ENCODE measurements around the gene P4HA2.

Gene P4HA2

DNA sequence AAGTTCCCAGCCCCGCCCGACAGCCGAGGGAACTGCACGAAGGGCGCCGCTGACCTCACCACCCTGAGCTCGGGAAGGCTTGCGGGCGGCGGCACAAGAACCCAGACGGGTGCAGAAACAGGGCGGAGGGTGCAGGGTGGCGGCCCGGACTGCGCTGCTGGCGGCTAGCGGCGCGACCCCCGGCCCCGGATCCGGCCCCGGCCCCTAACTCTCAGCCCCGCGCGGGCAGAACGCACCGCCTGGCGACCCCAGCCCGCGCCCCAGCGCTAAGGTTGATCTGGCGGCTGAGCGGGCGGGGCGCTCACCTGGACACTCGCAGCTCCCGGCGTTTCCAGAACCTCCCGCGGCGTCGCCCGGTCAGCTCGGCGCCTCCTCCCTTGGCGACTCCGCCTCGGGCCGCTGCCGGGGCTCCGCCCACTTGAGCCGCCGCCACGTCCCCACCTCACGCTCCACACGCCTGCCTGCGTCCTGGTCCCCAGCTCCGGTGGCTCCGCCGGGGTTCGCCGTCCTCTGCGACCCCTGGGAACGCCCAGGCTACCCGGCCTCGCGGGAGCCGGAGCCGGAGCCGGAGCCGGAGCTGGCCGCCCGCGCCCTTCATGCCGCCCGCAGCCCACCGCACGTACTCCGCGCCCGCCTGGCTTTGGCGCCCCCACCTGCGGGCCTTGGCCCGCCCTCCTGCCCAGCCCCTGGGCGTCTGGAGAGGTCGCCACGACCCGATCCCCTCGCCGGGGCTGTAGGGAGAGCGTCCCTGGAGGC is at the start of gene P4HA2:
P4HA2 (minus strand) TSS at position 369 of the 756 bp plus-strand sequence. CDS start 9,227 bp downstream, outside the sequence.
- H3K27me3 ChIP-seq, result peaks cover 8% of the 10 kb centered on the region; the same call in 1 of the 2 replicates
- H4K20me1 ChIP-seq, result peaks cover 4% of the 10 kb centered on the region; the same call in 1 of the 2 replicates
- H3K36me3 ChIP-seq, result 0 out of 2 replicates have a peak, but pooled peaks cover 3% of the 10 kb centered on the region
- peak within 1 kb of the TSS; percentile 82 for H3K27ac ChIP-seq
- peaks cover 85% of the 10 kb centered on the region for H3K4me1 ChIP-seq
- peak within 1 kb of the TSS; percentile 81 for H3K9ac ChIP-seq
- H3K4me2 ChIP-seq, result peak within 1 kb of the TSS; percentile 99
- peak within 1 kb of the TSS; percentile 85 for H3K4me3 ChIP-seq
- H3K9me3 ChIP-seq, result no peaks in the 10 kb centered on the region
- TF ChIP-seq Cebpa-rat (IDR thresholded peaks at IDR 0.05), result no peak

GRCh38 chr5:132277256-132277655 is 49.6 kb upstream of the P4HA2 start:
- Histone ChIP-seq H4K20me1 (no peaks in the 10 kb centered on the region), H3K36me3 (no peaks in the 10 kb centered on the region)
- no peak for TF ChIP-seq Cebpa-rat (IDR thresholded peaks at IDR 0.05)

GRCh38 chr5:132275367-132276220 is 47.9 kb upstream of the P4HA2 start:
- H3K36me3 ChIP-seq, result no peaks in the 10 kb centered on the region
- no peak for TF ChIP-seq Cebpa-rat (IDR thresholded peaks at IDR 0.05)
- H3K27me3 ChIP-seq, result 0 out of 2 replicates have a peak, but pooled peaks cover 6% of the 10 kb centered on the region
- no peak overlapping the region for H3K4me2 ChIP-seq
- H3K4me1 ChIP-seq, result peaks cover 30% of the 10 kb centered on the region
- no peak overlapping the region for H3K4me3 ChIP-seq
- H3K27ac ChIP-seq, result no peak overlapping the region
- no peaks in the 10 kb centered on the region for H3K9me3 ChIP-seq
- H3K9ac ChIP-seq, result no peak overlapping the region
- H4K20me1 ChIP-seq, result no peaks in the 10 kb centered on the region

More at GRCh38 chr5:132277256-132277655, 49.6 kb upstream of the P4HA2 start:
- Histone ChIP-seq H3K27ac (no peak overlapping the region), H3K4me3 (no peak overlapping the region), H3K4me2 (no peak overlapping the region), H3K27me3 (0 out of 2 replicates have a peak, but pooled peaks cover 3% of the 10 kb centered on the region), H3K9me3 (0 out of 2 replicates have a peak, but pooled peaks cover under 1% of the 10 kb centered on the region), H3K4me1 (peaks cover 21% of the 10 kb centered on the region), H3K9ac (no peak overlapping the region)

DNA sequence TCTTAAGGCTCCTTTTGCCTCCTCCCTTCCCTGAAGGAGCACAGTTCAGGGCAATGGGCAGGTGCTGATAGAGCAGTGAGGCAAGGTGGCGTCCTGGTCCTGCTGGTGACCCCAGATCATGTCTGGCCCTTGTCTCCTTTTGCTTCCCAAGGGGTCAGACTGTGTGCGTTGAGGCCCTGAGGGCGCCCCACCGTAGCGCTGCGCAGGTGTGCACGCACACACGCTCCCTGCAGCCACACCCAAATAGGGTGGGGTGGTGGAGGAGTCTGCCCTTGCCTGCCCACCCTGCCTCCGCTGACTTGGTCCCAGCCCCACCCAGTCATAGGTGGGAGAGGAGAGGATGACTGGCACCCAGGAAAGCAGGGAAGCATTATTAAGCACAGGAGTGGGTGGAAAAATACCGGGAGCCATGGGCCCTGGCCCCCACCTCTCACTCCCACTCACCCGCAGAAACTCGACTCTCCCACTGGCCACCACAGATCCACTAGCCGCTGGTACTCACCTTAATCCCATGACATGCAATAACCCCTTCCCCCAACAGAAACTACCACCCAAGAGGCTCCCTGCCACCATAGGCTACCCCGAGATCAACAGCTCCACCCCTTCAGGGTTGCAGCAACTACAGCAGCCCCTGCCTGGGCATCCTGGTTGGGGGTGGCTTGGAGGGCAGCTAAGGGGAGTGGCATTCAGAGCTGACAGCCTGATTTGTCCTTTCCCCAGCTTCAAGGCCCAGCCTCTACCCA is 46.6 kb upstream of the P4HA2 start:
- H3K4me2 ChIP-seq, result no peak overlapping the region
- TF ChIP-seq Cebpa-rat (IDR thresholded peaks at IDR 0.05), result no peak
- H3K4me1 ChIP-seq, result peaks cover 29% of the 10 kb centered on the region
- H3K9me3 ChIP-seq, result no peaks in the 10 kb centered on the region
- no peak overlapping the region for H3K9ac ChIP-seq
- H3K27me3 ChIP-seq, result 0 out of 2 replicates have a peak, but pooled peaks cover 6% of the 10 kb centered on the region
- H3K36me3 ChIP-seq, result no peaks in the 10 kb centered on the region
- no peaks in the 10 kb centered on the region for H4K20me1 ChIP-seq
- H3K27ac ChIP-seq, result no peak overlapping the region
- no peak overlapping the region for H3K4me3 ChIP-seq

- no peak for TF ChIP-seq Cebpa-rat (IDR thresholded peaks at IDR 0.05)
- Histone ChIP-seq H3K4me3 (no peak overlapping the region), H3K27ac (no peak overlapping the region), H3K9ac (no peak overlapping the region), H3K4me1 (peaks cover 23% of the 10 kb centered on the region), H3K36me3 (no peaks in the 10 kb centered on the region), H3K27me3 (0 out of 2 replicates have a peak, but pooled peaks cover 6% of the 10 kb centered on the region), H4K20me1 (no peaks in the 10 kb centered on the region), H3K4me2 (no peak overlapping the region), H3K9me3 (no peaks in the 10 kb centered on the region)
These were observed 46.0 kb upstream of the P4HA2 start for GRCh38 chr5:132273631-132274030.

- no peak for TF ChIP-seq Cebpa-rat (IDR thresholded peaks at IDR 0.05)
- no peak overlapping the region for H3K4me3 ChIP-seq
- H3K4me2 ChIP-seq, result peak overlapping the region; percentile 71; the same call in 1 of the 2 replicates
- no peak overlapping the region for H3K27ac ChIP-seq
- no peaks in the 10 kb centered on the region for H3K36me3 ChIP-seq
- H3K27me3 ChIP-seq, result 0 out of 2 replicates have a peak, but pooled peaks cover 6% of the 10 kb centered on the region
- H3K9ac ChIP-seq, result no peak overlapping the region
- H3K9me3 ChIP-seq, result no peaks in the 10 kb centered on the region
- peaks cover 17% of the 10 kb centered on the region; the same call in 1 of the 2 replicates for H3K4me1 ChIP-seq
- H4K20me1 ChIP-seq, result no peaks in the 10 kb centered on the region
These were observed 44.9 kb upstream of the P4HA2 start for GRCh38 chr5:132272311-132273210.

- 0 out of 2 replicates have a peak, but pooled peaks cover 6% of the 10 kb centered on the region for H3K27me3 ChIP-seq
- no peaks in the 10 kb centered on the region for H3K36me3 ChIP-seq
- no peaks in the 10 kb centered on the region for H4K20me1 ChIP-seq
- H3K4me1 ChIP-seq, result peaks cover 17% of the 10 kb centered on the region; the same call in 1 of the 2 replicates
- 0 out of 2 replicates have a peak overlapping the region, but pooled peaks have one; percentile 17 for H3K9ac ChIP-seq
- peak overlapping the region; percentile 71 for H3K4me2 ChIP-seq
- TF ChIP-seq Cebpa-rat (IDR thresholded peaks at IDR 0.05), result no peak
- 0 out of 2 replicates have a peak overlapping the region, but pooled peaks have one; percentile 3 for H3K27ac ChIP-seq
- H3K9me3 ChIP-seq, result no peaks in the 10 kb centered on the region
- H3K4me3 ChIP-seq, result peak overlapping the region; percentile 49
These were observed 43.9 kb upstream of the P4HA2 start for GRCh38 chr5:132271251-132272246.

Measured in BLaER1 (cell line).